Measurements from ENCODE around the gene STAM.

Gene STAM

DNA sequence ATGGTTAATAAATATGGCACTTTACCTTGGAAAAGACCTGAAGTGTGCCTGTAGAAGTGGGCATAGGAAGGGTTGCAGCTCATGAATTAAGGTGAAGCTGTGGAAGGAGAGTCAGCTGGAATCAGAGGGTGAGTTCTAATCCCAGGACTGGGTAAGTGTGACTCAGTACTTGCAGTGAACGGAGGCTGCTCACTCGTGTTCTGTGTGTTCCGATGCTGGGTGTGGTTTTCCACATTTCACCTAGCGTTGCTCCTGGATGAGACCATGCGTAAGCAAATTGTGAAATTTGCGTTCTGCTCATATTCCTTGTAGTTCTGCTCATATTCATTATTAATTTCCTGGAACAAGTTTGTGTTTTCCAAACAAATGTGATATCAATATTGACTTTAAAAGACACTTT lies 85.7 kb downstream of the STAM start:
- DNase-seq (ENCODE audit: low spot score) = no peak
- in situ Hi-C loops (cut with MboI; ENCODE audit: low pct_unique_long_range_greater_than_20kb, low sequenced_read_pairs, unreplicated experiment) = loop anchor here (10.0 kb wide), 1 partner anchor 115 kb away; the partner anchor contains the start of gene HACD1
- TF ChIP-seq CTCF (IDR thresholded peaks at IDR 0.05; ENCODE audit: extremely low read depth, insufficient read depth, missing control alignments) = no peak

DNA sequence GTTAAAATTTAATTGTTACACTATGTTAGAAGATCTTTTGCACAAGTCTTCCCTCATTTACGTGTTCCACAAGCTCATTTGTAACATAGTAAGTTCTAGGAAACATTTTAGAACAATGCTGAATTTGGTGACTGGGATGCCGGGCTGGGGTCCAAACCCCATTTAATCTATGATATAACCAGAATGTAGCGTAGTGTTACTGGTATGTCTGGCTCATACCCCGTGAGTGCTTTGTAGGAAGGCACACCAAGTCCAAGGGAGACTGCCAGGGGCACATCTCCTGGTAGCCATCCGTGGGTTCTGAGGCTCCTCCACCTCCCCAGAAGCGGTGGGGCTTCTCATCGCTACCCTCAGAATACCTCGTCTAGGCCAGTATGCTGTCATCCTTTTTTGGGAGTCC lies 86.7 kb downstream of the STAM start:
- in situ Hi-C loops (cut with MboI; ENCODE audit: low pct_unique_long_range_greater_than_20kb, low sequenced_read_pairs, unreplicated experiment) = loop anchor here (10.0 kb wide), 1 partner anchor 116 kb away; the partner anchor contains the start of gene HACD1

GRCh38 chr10:17731331-17732020 lies 87.5 kb downstream of the STAM start:
- no peak for TF ChIP-seq CTCF (IDR thresholded peaks at IDR 0.05; ENCODE audit: extremely low read depth, insufficient read depth, missing control alignments)
- in situ Hi-C loops (cut with MboI; ENCODE audit: low pct_unique_long_range_greater_than_20kb, low sequenced_read_pairs, unreplicated experiment) = loop anchor here (10.0 kb wide), 1 partner anchor 117 kb away; the partner anchor contains the start of gene HACD1
- DNase-seq (ENCODE audit: low spot score) = no peak

More for the DNA sequence above, 86.7 kb downstream of the STAM start:
- no peak for DNase-seq (ENCODE audit: low spot score)
- TF ChIP-seq CTCF (IDR thresholded peaks at IDR 0.05; ENCODE audit: extremely low read depth, insufficient read depth, missing control alignments) = no peak

GRCh38 chr10:17733620-17734019 lies 89.7 kb downstream of the STAM start:
- no peak for DNase-seq (ENCODE audit: low spot score)
- in situ Hi-C loops (cut with MboI; ENCODE audit: low pct_unique_long_range_greater_than_20kb, low sequenced_read_pairs, unreplicated experiment) = loop anchor here (10.0 kb wide), 1 partner anchor 119 kb away; the partner anchor contains the start of gene HACD1

GRCh38 chr10:17734432-17735080 lies 90.6 kb downstream of the STAM start:
- no peak for TF ChIP-seq CTCF (IDR thresholded peaks at IDR 0.05; ENCODE audit: extremely low read depth, insufficient read depth, missing control alignments)
- in situ Hi-C loops (cut with MboI; ENCODE audit: low pct_unique_long_range_greater_than_20kb, low sequenced_read_pairs, unreplicated experiment) = loop anchor here (10.0 kb wide), 1 partner anchor 120 kb away; the partner anchor contains the start of gene HACD1
- no peak for DNase-seq (ENCODE audit: low spot score)

More at GRCh38 chr10:17733620-17734019, 89.7 kb downstream of the STAM start:
- TF ChIP-seq CTCF (IDR thresholded peaks at IDR 0.05; ENCODE audit: extremely low read depth, insufficient read depth, missing control alignments) = no peak

DNA sequence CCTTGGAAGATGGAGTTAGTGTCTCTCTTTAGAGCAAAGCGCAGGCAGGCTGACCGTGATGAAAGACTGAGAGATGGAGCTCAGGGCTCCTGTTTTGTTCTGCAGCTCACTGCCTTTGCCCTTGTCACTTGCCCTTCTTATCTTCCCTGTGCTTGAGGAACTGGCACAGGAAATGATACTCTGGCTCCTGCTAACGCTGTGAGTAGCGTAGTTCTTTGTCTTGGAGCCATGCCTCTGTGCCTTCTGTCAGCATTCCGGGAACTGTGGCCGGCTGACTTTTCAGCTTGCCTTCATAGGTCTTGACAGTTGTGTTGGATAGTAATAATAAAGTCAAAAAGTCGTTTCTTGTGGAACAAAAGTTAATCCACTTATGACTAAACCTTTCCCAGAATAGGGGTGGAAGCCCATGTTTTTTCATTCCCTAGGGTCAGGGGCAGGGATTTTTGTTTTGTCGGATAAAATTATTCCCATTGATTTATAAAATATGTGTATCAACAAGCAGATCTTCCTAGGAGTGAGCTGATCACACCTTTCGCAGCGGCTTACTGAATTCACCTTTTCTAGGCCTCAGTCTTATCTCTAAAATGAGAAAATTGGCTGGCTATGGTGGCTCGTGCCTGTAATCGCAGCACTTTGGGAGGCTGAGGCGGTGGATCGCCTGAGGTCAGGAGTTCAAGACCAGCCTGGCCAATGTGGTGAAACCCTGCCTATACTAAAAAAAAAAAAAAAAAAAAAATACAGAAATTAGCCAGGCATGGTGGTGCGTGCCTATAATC lies 91.4 kb downstream of the STAM start:
- no peak for TF ChIP-seq CTCF (IDR thresholded peaks at IDR 0.05; ENCODE audit: extremely low read depth, insufficient read depth, missing control alignments)
- in situ Hi-C loops (cut with MboI; ENCODE audit: low pct_unique_long_range_greater_than_20kb, low sequenced_read_pairs, unreplicated experiment) = loop anchor here (10.0 kb wide), 1 partner anchor 121 kb away; the partner anchor contains the start of gene HACD1
- DNase-seq (ENCODE audit: low spot score) = no peak
